Esophagus squamous epithelium (tissue), 4 donors: ENCODE data around the gene ST8SIA1.

Experiments used
- POLR2A ChIP-seq, 4 donors: fragments of 450-650 bp; IDR thresholded peaks; one replicate each; pipeline ENCODE4 v1.6.1; 2017; ENCODE audit warnings: antibody characterized with exemption in 4 of 4, mild to moderate bottlenecking in 4 of 4, moderate library complexity in 3 of 4
- TF ChIP-seq, protein P1 (sequence below), 6 experiments: fragments of 450-650 bp in 4 of 6; fragments of 200-600 bp in 2 of 6; sonication (generic) in 2 of 6; IDR thresholded peaks; one replicate each; pipeline ENCODE4 v1.5.1; 2016 to 2019; ENCODE audit warnings: antibody characterized with exemption in 6 of 6, mild to moderate bottlenecking in 4 of 6, moderate library complexity in 4 of 6

GRCh38 chr12:22360774-22361173 is 26.3 kb upstream of the ST8SIA1 start:
- TF ChIP-seq, protein P1, sequence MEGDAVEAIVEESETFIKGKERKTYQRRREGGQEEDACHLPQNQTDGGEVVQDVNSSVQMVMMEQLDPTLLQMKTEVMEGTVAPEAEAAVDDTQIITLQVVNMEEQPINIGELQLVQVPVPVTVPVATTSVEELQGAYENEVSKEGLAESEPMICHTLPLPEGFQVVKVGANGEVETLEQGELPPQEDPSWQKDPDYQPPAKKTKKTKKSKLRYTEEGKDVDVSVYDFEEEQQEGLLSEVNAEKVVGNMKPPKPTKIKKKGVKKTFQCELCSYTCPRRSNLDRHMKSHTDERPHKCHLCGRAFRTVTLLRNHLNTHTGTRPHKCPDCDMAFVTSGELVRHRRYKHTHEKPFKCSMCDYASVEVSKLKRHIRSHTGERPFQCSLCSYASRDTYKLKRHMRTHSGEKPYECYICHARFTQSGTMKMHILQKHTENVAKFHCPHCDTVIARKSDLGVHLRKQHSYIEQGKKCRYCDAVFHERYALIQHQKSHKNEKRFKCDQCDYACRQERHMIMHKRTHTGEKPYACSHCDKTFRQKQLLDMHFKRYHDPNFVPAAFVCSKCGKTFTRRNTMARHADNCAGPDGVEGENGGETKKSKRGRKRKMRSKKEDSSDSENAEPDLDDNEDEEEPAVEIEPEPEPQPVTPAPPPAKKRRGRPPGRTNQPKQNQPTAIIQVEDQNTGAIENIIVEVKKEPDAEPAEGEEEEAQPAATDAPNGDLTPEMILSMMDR (IDR thresholded peaks at IDR 0.05): no peak
- no peak for TF ChIP-seq POLR2A (IDR thresholded peaks at IDR 0.05)
